C4-2B (cell line): ENCODE measurements around the gene ARHGEF26.

Source experiments
- CTCF ChIP-seq: fragments of 450-650 bp; conservative IDR thresholded peaks from 2 replicates; pipeline ENCODE4 v1.5.1; 2017; ENCODE audit warnings: mild to moderate bottlenecking
- ZFX ChIP-seq: fragments of 450-650 bp; IDR thresholded peaks from 2 replicates; pipeline ENCODE4 v1.6.1; 2017

GRCh38 chr3:154176036-154176435 is 54.8 kb downstream of the ARHGEF26 start:
- TF ChIP-seq CTCF (no peak), ZFX (no peak)
